Measurements from ENCODE around the gene TSC22D2. TPM values are rescaled to one million over a fixed set of nuclear protein-coding genes. Genes with fewer than 3 reads are reported as not detected.

TSC22D2 gene
- 10 to 100 TPM; 22.4 to 28.3 TPM for total RNA-seq
- long read RNA-seq, full-length matches to known transcripts: 40 of 49 reads
- long read RNA-seq, partial matches to known transcripts: 0 of 49 reads
- long read RNA-seq, other reads (novel, unspliced or antisense): 9 of 49 reads

- ATAC-seq: peak; percentile 66
- DNase-seq: peak; percentile 94 to 99
- intact Hi-C loops (cut with DNase I, micrococcal nuclease): no loop called here
These were observed at the start of gene TSC22D2 for GRCh38 chr3:150408221-150409124. Gene TSC22D2, plus strand, starts transcription at chr3:150408298. Its CDS starts 1,053 bp downstream, at chr3:150409351.

DNA sequence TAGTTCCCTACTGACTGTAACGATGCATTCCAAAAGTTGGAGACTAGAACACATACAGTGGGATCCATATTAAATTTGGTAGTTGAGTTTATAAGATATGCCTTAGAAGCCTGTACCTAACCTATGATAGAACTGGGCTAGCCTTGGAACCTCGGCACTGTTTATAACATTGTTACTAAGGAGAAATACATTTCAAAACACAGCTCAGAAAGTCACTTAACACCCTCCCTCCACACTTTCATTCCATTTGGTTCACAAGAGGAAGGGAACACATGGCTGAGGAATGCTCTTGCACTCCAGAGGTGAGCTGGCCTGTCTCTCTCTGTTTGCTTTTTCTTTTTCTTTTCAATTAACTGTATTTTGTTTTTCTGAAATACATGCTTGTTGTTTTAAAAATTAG, 48.7 kb upstream of the TSC22D2 start:
- intact Hi-C loops (cut with DNase I, micrococcal nuclease): no loop called here
- ATAC-seq: no peak
- DNase-seq: no peak

DNA sequence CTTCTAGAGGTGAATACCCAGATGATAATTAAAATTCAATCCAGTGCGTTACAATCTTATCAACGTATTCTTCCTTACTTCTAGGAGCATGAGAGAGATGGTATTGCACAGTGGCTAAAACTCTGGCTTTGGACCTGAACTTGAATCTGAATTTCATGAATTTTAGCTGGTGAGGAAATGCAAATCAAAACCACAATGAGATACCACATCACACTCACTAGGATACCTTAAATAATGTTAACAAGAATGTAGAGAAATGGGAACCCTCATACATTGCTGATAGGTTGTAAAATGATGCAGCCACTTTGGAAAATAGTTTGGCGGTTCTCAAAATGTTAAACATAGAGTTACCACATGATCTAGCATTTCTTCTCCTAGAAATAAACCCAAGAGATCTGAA, 47.1 kb upstream of the TSC22D2 start:
- DNase-seq: no peak
- intact Hi-C loops (cut with DNase I, micrococcal nuclease): no loop called here
- ATAC-seq: no peak

- DNase-seq: no peak
- ATAC-seq: peak; percentile 73
- intact Hi-C loops (cut with DNase I, micrococcal nuclease): no loop called here
These were observed 45.4 kb upstream of the TSC22D2 start for GRCh38 chr3:150362515-150363302.

DNA sequence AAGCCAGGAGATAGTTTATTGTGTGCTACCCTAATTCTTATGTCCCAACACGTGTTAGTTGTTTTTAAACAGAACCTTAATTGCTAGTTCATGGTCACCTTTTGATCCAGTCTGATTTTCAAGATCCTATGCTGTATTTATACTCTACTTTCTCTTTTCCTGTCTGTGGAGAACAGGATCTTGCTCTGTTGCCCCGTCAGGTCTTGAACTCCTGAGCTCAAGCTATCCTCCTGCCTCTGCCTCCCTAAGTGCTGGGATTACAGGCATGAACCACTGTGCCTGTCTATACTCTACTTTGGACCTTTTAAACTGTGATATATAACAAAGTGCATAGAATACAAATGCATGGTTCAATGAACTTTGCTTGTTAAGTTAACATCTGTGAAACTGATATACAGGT, 44.7 kb upstream of the TSC22D2 start:
- intact Hi-C loops (cut with DNase I, micrococcal nuclease): no loop called here
- ATAC-seq: peak; percentile 23
- no peak for DNase-seq

- intact Hi-C loops (cut with DNase I, micrococcal nuclease): no loop called here
- ATAC-seq (no peak), DNase-seq (no peak)
These were observed 42.9 kb upstream of the TSC22D2 start for GRCh38 chr3:150365132-150365604.

GRCh38 chr3:150367757-150368156, 40.3 kb upstream of the TSC22D2 start:
- intact Hi-C loops (cut with DNase I, micrococcal nuclease): no loop called here
- ATAC-seq (no peak), DNase-seq (no peak)

GRCh38 chr3:150370122-150370602, 37.9 kb upstream of the TSC22D2 start:
- no peak for ATAC-seq
- intact Hi-C loops (cut with DNase I, micrococcal nuclease): no loop called here

DNA sequence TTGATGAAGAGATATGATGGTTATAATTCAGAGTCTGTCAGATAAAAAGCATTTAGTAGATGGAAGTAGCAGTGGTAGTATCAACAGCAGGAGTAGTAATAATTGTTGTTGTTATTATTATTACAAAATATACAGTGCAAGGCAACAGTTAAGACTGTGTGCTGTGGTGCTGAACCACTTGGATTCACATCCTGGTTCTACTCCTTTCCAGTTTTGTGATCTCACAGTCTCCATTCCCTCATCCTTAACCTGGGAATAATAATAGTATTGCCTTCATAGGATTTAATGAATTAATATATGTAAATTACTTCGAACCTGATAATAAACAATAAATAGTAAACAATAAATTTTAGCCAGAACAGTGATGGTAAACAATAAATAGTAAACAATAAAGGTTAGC, 37.1 kb upstream of the TSC22D2 start:
- ATAC-seq (peak; percentile 45), DNase-seq (no peak)
- intact Hi-C loops (cut with DNase I, micrococcal nuclease): no loop called here

More at GRCh38 chr3:150370122-150370602, 37.9 kb upstream of the TSC22D2 start:
- DNase-seq: peak; percentile 20 to 50

GRCh38 chr3:150371741-150372254, 36.3 kb upstream of the TSC22D2 start:
- intact Hi-C loops (cut with DNase I, micrococcal nuclease): no loop called here
- DNase-seq (peak in 1 of 2 donors; percentile 46), ATAC-seq (peak; percentile 98)

DNA sequence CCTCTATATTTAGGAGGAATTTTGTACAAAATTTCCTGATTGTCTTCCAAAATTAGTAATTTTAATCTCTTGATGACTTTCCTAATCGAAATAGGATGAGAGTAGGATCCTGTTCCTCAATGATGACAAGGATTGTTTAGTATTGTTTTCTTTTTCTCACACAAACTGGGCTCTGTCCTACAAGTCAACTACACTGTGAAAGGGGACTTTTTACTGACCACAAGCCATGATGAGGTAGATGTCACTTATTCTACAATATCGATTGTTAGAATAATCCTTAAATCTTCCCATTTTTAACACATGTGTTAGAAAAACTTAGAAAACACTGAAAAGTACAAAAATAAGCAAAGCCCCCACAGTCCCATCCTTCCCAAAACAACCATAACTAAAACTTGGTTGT, 35.8 kb upstream of the TSC22D2 start:
- ATAC-seq: no peak
- intact Hi-C loops (cut with DNase I, micrococcal nuclease): no loop called here
- no peak for DNase-seq

GRCh38 chr3:150372722-150373121, 35.4 kb upstream of the TSC22D2 start:
- DNase-seq: no peak
- no peak for ATAC-seq
- intact Hi-C loops (cut with DNase I, micrococcal nuclease): no loop called here

DNA sequence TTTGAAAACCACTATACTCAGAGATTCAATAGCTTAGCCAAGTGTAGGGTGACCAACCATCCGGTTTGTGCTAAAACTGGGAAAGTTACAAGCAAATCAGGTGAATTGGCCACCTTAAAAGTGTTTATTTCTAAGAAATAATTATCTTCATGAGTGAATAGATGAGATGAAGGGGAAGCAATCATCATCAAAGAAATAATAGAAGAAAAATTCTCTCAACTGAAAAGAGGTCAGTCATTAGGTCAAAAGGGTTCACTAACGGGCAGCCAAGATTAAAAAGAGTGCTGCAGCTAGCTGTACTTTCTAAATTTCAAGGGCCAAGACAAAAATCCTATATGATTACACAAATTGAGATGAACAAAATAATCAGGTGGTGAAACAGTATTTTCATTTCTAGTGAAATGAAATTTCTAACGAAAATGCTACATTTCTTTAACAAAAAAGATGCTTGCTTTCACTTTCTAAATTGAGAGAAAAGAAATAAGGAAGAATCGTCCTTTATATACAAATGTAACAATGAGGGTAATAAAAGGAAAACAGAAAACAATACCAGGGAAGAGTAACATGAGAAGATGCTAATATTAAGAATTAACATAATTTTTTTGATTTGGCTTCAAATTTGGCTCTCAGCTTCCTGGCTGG, 34.7 kb upstream of the TSC22D2 start:
- intact Hi-C loops (cut with DNase I, micrococcal nuclease): no loop called here
- no peak for DNase-seq
- ATAC-seq: no peak

GRCh38 chr3:150374975-150375374, 33.1 kb upstream of the TSC22D2 start:
- intact Hi-C loops (cut with DNase I, micrococcal nuclease): no loop called here
- ATAC-seq (no peak), DNase-seq (no peak)

DNA sequence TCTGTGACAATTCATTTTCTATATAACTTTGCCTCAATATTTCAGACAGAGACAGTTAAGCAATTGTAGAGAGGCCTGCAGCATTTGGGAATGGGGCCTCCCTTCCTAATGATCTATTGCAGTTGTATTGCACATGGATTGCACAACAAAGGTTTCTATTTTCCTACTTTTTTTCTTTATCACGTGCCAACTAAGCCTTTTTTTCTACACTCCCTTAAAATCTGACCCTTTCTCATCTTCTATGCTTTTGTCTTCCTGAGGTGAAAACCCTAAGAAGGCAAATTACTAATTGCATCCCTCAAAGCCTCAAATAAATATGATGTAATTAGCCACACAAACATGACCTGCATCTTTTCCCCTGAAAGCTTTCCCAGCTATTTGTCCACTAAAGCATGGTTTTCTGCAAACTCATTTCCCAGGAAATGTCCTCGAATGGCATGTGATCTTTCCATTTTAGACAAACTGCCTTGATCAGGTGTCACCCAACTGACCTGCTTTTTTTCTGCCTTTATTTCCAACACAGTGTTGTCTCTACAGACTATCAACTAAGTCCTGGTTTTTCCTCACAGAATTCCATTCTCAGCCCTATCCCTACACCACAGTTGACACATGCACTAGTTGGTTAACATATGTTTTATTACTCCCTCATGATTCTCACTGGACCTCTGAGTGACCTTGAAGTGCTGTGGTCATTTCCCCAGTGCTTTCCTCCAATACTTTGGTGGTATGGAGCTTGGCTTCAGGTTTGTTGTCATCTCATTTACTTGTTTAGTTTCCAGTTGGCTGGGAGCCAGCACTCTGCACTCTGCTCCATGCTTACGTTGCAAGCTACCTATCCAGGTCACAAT, 31.9 kb upstream of the TSC22D2 start:
- DNase-seq: peak in 1 of 2 donors; percentile 62
- intact Hi-C loops (cut with DNase I, micrococcal nuclease): no loop called here
- ATAC-seq: peak; percentile 21

DNA sequence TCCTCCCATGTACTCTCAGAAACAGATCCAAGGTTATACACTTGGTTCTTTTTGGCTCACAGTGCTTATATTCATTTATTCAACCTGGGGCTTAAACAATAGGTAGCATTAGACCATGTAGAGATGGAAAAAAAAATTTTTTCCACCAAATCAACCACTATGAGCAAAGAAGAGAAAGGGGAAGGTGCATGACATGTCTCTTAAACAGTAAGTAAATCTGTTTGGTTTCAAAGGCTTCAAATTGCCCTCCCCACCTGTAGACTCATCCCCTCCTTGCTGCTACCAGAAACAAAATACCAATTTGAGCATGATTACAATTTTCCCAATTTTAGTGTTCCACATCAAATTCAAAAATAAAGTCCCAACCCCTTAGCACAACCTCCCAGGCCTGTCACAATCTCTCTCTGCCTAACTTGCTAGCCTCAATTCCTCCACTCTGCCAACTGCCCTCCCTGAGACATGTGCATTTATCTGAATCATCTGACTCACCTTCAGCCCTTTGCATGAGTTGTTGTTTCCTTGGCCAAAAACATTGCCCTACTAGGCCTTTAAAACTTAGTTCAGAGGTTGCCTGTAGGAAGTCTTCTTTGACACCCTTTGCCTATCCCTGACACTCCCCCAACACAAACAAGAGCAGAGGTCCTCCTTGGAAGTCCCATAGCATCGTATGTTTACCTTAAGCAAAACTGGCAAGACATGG, 30.3 kb upstream of the TSC22D2 start:
- DNase-seq (no peak), ATAC-seq (peak; percentile 91)
- intact Hi-C loops (cut with DNase I, micrococcal nuclease): no loop called here

GRCh38 chr3:150378301-150378748, 29.8 kb upstream of the TSC22D2 start:
- ATAC-seq: peak; percentile 66
- no peak for DNase-seq
- intact Hi-C loops (cut with DNase I, micrococcal nuclease): no loop called here
